ENCODE measurements around the gene STPG1.

STPG1 gene

GRCh38 chr1:24393892-24394291, 19.7 kb downstream of the STPG1 start:
- peak; percentile 62 for DNase-seq (ENCODE audit: low read depth in 2 of 2)
- no peak for TF ChIP-seq CTCF (IDR thresholded peaks at IDR 0.05; ENCODE audit: low read depth, low read length)
- no peak overlapping the region for H3K4me3 ChIP-seq (replicated peaks in 1 of 2; ENCODE audit: low read depth in 2 of 2, low read length in 2 of 2)

DNA sequence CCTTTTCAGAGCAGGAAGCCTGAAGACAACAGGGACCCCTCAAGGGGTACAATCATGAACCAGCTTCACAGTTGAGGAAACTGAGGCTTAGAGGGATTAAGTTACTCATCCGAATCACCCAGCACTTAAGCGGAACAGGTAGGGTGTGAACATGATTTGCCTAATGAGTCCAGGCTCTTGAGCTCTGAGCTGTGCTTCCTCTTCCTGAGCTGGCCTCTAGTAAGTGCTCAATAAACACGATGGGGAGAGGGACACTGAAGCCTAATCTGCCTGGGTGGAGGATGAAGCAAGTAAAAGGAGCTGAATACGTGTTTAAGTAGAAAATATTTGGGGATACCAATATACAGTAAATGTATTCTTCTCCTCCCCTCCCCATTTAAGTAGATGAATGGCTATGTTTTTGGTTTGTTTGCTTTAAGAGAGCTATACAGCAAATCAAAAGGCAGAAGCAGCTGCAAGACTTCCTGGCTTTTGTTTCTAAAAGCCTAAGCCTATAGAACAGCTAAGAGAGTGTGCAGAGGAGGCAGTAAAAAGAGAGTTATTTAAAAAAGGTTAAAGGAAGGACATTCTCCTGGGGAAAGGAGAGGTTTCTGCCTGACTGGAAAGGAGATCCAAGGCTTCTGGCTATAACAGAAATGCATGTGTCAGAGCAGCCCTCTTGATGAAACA, 20.5 kb downstream of the STPG1 start:
- TF ChIP-seq CTCF (IDR thresholded peaks at IDR 0.05; ENCODE audit: low read depth, low read length) = no peak
- DNase-seq (ENCODE audit: low read depth in 2 of 2) = no peak
- H3K4me3 ChIP-seq (replicated peaks in 1 of 2; ENCODE audit: low read depth in 2 of 2, low read length in 2 of 2) = no peak overlapping the region

DNA sequence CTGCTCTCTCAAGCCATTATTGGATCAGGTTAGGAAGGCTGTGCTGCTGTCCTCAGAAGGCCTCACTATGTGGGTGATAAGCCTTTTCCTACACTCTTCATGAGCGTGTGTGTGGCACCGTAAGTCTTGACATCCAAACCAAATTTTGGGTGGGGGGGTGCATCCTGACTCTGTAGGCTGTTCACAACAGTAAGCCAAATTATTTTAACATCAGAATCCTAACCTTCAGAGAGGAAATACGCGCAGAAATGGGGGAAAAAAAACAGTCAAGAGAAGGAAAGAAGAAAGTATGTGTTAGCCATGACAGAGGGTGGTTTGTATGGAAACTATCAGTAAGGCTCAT, 21.0 kb downstream of the STPG1 start:
- H3K4me3 ChIP-seq (replicated peaks in 1 of 2; ENCODE audit: low read depth in 2 of 2, low read length in 2 of 2) = no peak overlapping the region
- no peak for DNase-seq (ENCODE audit: low read depth in 2 of 2)
- no peak for TF ChIP-seq CTCF (IDR thresholded peaks at IDR 0.05; ENCODE audit: low read depth, low read length)

DNA sequence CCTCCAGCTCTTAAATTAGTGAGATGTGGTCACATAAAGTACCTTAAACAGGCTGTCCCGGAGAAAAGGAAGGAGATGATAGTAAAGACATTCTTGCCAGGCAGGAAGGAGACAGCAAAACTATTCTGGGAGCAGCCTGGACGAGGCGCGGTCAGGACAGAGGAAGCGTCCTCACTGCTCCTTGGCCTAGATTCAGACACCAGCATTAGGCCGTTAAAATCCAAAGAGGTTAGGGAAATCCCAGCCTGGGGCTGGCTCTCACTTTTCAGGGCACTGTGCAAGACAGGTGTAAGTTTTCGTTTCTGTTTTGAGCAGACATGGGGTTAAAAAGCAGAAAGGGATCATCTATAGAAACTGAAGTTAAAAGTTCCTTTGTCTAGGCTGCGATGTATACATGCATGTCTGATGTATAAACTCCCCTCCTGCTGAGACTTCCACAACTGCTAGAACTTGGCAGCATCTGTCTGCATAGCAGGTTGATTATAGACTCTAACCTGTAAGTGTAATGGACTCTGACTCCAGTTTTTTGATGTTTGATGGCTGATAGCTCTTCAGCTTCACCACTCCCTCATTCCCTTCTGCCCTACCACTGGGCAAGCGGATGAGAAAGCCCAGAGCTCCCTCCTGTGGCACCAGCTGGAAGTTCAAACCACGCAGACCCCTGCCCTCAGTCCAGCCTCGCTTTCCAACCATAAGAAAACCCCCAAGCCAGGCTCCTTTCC, 21.5 kb downstream of the STPG1 start:
- TF ChIP-seq CTCF (IDR thresholded peaks at IDR 0.05; ENCODE audit: low read depth, low read length) = peak; percentile 84
- peak overlapping the region in 1 of 2 donors; percentile 18 for H3K4me3 ChIP-seq (replicated peaks in 1 of 2; ENCODE audit: low read depth in 2 of 2, low read length in 2 of 2)
- DNase-seq (ENCODE audit: low read depth in 2 of 2) = peak; percentile 72 to 74

- peak; percentile 94 for DNase-seq (ENCODE audit: low read depth in 2 of 2)
- H3K4me3 ChIP-seq (replicated peaks in 1 of 2; ENCODE audit: low read depth in 2 of 2, low read length in 2 of 2) = peak overlapping the region in 1 of 2 donors; percentile 18
- peak; percentile 97 for TF ChIP-seq CTCF (IDR thresholded peaks at IDR 0.05; ENCODE audit: low read depth, low read length)
Measured at GRCh38 chr1:24390924-24391782, 22.4 kb downstream of the STPG1 start.

DNA sequence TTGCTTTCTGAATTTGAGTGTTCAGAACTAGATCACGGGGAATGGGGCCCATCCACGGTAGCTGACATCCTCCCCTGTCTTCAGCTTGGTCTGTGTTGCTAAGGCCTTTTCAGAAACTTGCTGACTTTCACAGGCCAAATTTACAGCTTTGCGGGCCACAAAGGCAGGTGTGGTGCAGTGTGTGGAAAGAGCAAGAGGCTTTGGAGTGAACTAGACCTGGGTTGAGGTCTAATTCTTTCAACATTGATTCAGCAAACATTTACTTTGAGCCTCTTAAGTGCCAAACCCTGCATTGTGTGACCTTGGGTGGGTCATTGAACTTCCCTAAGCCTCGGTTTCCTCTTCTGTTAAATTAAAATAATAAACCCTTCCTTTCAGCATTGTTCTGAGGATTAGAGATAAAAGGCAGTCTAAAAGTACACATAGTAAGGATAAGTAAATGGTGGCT, 24.3 kb downstream of the STPG1 start:
- H3K4me3 ChIP-seq (replicated peaks in 1 of 2; ENCODE audit: low read depth in 2 of 2, low read length in 2 of 2) = no peak overlapping the region
- no peak for TF ChIP-seq CTCF (IDR thresholded peaks at IDR 0.05; ENCODE audit: low read depth, low read length)
- DNase-seq (ENCODE audit: low read depth in 2 of 2) = no peak

Measured in cardiac fibroblast (primary cell).